K562 (cell line): Measurements from ENCODE around the gene KCNH2. TPM values are rescaled to one million over a fixed set of nuclear protein-coding genes. Genes with fewer than 3 reads are reported as not detected.

Experiments
- BRCA1 ChIP-seq, 2 experiments: fragments of 450-650 bp in 1 of 2; sonication (generic) in 1 of 2; formaldehyde crosslinking in 1 of 2; IDR thresholded peaks; 2 replicates each; pipeline versions ENCODE4 v1.5.0 to v1.6.1; 2017 to 2020; ENCODE audit warnings: mild to moderate bottlenecking in 1 of 2, missing genetic modification reagents in 1 of 2
- CTCFL ChIP-seq: IDR thresholded peaks from 2 replicates; pipeline ENCODE4 v1.6.1; 2011; ENCODE audit warnings: borderline replicate concordance, low read depth, mild to moderate bottlenecking, moderate library complexity, low read length; ENCODE audit not compliant: insufficient read depth, poor library complexity, severe bottlenecking
- DACH1 ChIP-seq: fragments of 450-650 bp; IDR thresholded peaks from 2 replicates; pipeline ENCODE4 v1.6.1; 2018; ENCODE audit not compliant: partially characterized antibody
- DIDO1 ChIP-seq: fragments of 450-650 bp; IDR thresholded peaks from 2 replicates; pipeline ENCODE4 v1.6.1; 2016; ENCODE audit warnings: low read depth, missing biosample characterization, missing genetic modification characterization
- EZH2 ChIP-seq: IDR thresholded peaks from 2 replicates; pipeline ENCODE4 v1.6.1; 2012; ENCODE audit warnings: low read depth, mild to moderate bottlenecking, inconsistent platforms, low read length, borderline replicate concordance
- FOXJ2 ChIP-seq: fragments of 200-800 bp; sonication (Bioruptor generic); IDR thresholded peaks from 2 replicates; pipeline ENCODE4 v1.6.1; 2016; ENCODE audit warnings: missing genetic modification characterization, missing compliant biosample characterization
- NFRKB ChIP-seq: fragments of 450-650 bp; IDR thresholded peaks from 2 replicates; pipeline ENCODE4 v1.6.1; 2016; ENCODE audit warnings: low read depth
- NRF1 ChIP-seq, 2 experiments: fragments of 450-650 bp; IDR thresholded peaks in 1 of 2; conservative IDR thresholded peaks in 1 of 2; 2 replicates each; pipeline ENCODE4 v1.6.1; 2014; ENCODE audit warnings: mild to moderate bottlenecking in 2 of 2
- PTBP1 ChIP-seq: fragments of 200-400 bp; formaldehyde crosslinking; IDR thresholded peaks from 2 replicates; pipeline ENCODE4 v1.6.1; 2017; ENCODE audit warnings: low read depth, low read length
- RBFOX2 ChIP-seq: fragments of 200-400 bp; formaldehyde crosslinking; IDR thresholded peaks from 2 replicates; pipeline ENCODE4 v1.6.1; 2017; ENCODE audit warnings: low read depth, mild to moderate bottlenecking, low read length, moderate library complexity
- RBM34 ChIP-seq: fragments of 200-400 bp; formaldehyde crosslinking; IDR thresholded peaks from 2 replicates; pipeline ENCODE4 v1.6.1; 2018; ENCODE audit warnings: low read length, borderline replicate concordance; ENCODE audit not compliant: insufficient read depth
- SMAD1 ChIP-seq: fragments of 150-350 bp; IDR thresholded peaks from 2 replicates; pipeline ENCODE4 v1.6.1; 2014; ENCODE audit warnings: low read length, low read depth; ENCODE audit not compliant: partially characterized antibody
- TAF9B ChIP-seq: fragments of 450-650 bp; IDR thresholded peaks from 2 replicates; pipeline ENCODE4 v1.6.1; 2018; ENCODE audit warnings: mild to moderate bottlenecking; ENCODE audit not compliant: partially characterized antibody
- ZC3H11A ChIP-seq: IDR thresholded peaks from 2 replicates; pipeline ENCODE4 v1.6.1; 2012; ENCODE audit warnings: low read depth, low read length, improper control_type of control experiment
- ZNF444 ChIP-seq: fragments of 250-450 bp; sonication (Bioruptor Pico); IDR thresholded peaks from 2 replicates; pipeline ENCODE4 v1.4.0; 2020; ENCODE audit warnings: mild to moderate bottlenecking, moderate library complexity
- ZNF583 ChIP-seq: fragments of 250-450 bp; sonication (Bioruptor Pico); IDR thresholded peaks from 2 replicates; pipeline ENCODE4 v1.4.0; 2020
- polyA plus RNA-seq, 8 experiments: library from polyadenylated mRNA; depleted of rRNA in 4 of 8; stranded (reverse) in 5 of 8; unstranded in 3 of 8; fragments of >200 nt; fragmentation: Nextera tagmentation in 2 of 8; fragmentation: Illumina TruSeq in 1 of 8; extraction: Ambion mirVana in 2 of 8; extraction: Trizol in 1 of 8; gene quantifications; 2 replicates each; pipeline versions ENCODE4 v1.2.1 to v1.2.3, GENCODE V29; 2011 to 2014; ENCODE audit warnings: inconsistent platforms in 1 of 8, missing spikeins in 1 of 8
- total RNA-seq, 7 experiments: library from RNA; depleted of rRNA in 6 of 7; stranded (reverse); fragments of >200 nt in 6 of 7; fragmentation: Illumina TruSeq in 2 of 7; extraction: Trizol in 2 of 7; gene quantifications; 2 replicates each; pipeline versions ENCODE4 v1.2.1 to v1.2.3, GENCODE V29; 2011 to 2021; ENCODE audit warnings: low replicate concordance in 1 of 7
- TF ChIP-seq, protein P1 (sequence below): sonication (generic); formaldehyde crosslinking; IDR thresholded peaks from 2 replicates; pipeline ENCODE4 v1.8.0; 2022; ENCODE audit warnings: mild to moderate bottlenecking, missing genetic modification reagents
- TF ChIP-seq, protein P2 (sequence below): sonication (generic); formaldehyde crosslinking; IDR thresholded peaks from 2 replicates; pipeline ENCODE4 v1.8.0; 2022; ENCODE audit warnings: mild to moderate bottlenecking, missing genetic modification reagents
- TF ChIP-seq, protein P3 (sequence below): fragments of 250-450 bp; sonication (Bioruptor Pico); IDR thresholded peaks from 2 replicates; pipeline ENCODE4 v1.8.0; 2022; ENCODE audit warnings: inconsistent platforms
- TF ChIP-seq, protein P4 (sequence below): fragments of 250-450 bp; sonication (Bioruptor Pico); IDR thresholded peaks from 2 replicates; pipeline ENCODE4 v1.5.1; 2021; ENCODE audit warnings: mild to moderate bottlenecking

KCNH2 gene
- total and polyA plus RNA-seq, 9 of the 15 experiments (the other 6 are each of a cell fraction or from before 2014, with no cell fraction given): 18.1 to 368 (median 218) TPM

DNA sequence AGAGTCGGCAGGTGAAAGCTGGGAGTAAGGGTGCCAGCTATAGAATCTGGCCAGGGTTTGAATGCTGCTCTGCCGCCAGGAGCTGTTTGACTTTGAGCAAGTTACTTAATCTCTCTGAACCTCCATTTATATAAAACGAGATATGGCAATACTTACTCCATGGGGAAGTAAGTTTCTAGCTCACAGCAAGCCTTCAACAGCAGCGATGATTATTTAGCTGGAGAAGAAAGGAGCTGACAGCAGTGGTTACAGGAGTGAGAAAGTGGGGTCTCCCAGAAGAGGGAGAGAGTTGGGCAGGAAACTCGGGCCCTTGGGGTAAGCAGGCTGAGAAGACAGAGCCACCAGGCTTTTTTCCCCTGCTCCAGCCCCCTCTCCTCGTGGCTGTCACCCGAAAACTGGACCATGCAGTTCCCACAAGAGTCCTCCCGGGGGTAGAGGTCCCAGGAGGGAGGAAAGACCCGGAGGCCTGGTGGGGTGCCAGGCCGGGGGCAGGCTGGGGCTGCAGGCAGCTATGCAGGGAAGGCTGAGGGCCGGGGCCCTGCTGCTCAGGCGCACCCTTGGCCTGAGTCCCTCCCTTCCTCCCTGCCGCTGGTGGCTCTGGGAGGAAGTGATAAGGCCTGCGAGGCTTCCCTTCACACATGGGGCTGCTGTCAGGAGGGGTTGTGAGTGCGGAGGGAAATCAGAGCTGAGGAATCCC is 16.2 kb upstream of the KCNH2 start (continued):
- TF ChIP-seq DACH1: peak; percentile 73
- peak; percentile 68 for TF ChIP-seq NFRKB
- TF ChIP-seq PTBP1: 0 out of 2 replicates have a peak, but pooled peaks have one; percentile 65
- no peak; the same call in 1 of the 2 replicates for TF ChIP-seq ZNF583 (CRISPR knock-in tag)
- no peak for TF ChIP-seq DIDO1 (tag)
- TF ChIP-seq, protein P1, sequence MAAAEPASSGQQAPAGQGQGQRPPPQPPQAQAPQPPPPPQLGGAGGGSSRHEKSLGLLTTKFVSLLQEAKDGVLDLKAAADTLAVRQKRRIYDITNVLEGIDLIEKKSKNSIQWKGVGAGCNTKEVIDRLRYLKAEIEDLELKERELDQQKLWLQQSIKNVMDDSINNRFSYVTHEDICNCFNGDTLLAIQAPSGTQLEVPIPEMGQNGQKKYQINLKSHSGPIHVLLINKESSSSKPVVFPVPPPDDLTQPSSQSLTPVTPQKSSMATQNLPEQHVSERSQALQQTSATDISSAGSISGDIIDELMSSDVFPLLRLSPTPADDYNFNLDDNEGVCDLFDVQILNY (CRISPR knock-in tag): no peak
- TF ChIP-seq CTCFL: no peak
- no peak for TF ChIP-seq ZNF444 (CRISPR knock-in tag)
- TF ChIP-seq FOXJ2 (tag): no peak
- TF ChIP-seq, protein P2, sequence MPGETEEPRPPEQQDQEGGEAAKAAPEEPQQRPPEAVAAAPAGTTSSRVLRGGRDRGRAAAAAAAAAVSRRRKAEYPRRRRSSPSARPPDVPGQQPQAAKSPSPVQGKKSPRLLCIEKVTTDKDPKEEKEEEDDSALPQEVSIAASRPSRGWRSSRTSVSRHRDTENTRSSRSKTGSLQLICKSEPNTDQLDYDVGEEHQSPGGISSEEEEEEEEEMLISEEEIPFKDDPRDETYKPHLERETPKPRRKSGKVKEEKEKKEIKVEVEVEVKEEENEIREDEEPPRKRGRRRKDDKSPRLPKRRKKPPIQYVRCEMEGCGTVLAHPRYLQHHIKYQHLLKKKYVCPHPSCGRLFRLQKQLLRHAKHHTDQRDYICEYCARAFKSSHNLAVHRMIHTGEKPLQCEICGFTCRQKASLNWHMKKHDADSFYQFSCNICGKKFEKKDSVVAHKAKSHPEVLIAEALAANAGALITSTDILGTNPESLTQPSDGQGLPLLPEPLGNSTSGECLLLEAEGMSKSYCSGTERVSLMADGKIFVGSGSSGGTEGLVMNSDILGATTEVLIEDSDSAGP (CRISPR knock-in tag): no peak
- TF ChIP-seq, protein P3, sequence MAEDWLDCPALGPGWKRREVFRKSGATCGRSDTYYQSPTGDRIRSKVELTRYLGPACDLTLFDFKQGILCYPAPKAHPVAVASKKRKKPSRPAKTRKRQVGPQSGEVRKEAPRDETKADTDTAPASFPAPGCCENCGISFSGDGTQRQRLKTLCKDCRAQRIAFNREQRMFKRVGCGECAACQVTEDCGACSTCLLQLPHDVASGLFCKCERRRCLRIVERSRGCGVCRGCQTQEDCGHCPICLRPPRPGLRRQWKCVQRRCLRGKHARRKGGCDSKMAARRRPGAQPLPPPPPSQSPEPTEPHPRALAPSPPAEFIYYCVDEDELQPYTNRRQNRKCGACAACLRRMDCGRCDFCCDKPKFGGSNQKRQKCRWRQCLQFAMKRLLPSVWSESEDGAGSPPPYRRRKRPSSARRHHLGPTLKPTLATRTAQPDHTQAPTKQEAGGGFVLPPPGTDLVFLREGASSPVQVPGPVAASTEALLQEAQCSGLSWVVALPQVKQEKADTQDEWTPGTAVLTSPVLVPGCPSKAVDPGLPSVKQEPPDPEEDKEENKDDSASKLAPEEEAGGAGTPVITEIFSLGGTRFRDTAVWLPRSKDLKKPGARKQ (CRISPR knock-in tag): no peak
- peak; percentile 72 for TF ChIP-seq RBFOX2
- TF ChIP-seq RBM34: no peak
- TF ChIP-seq BRCA1 (IDR thresholded peaks at IDR 0.05): no peak
- TF ChIP-seq BRCA1 (CRISPR knock-in tag; IDR thresholded peaks at IDR 0.05): no peak
- TF ChIP-seq TAF9B: no peak
- TF ChIP-seq SMAD1: peak; percentile 89
- TF ChIP-seq NRF1 (conservative IDR thresholded peaks at IDR 0.05 in 1 of 2, IDR thresholded peaks at IDR 0.05 in 1 of 2): peak; percentile 87 to 89
- no peak for TF ChIP-seq EZH2
- TF ChIP-seq, protein P4, sequence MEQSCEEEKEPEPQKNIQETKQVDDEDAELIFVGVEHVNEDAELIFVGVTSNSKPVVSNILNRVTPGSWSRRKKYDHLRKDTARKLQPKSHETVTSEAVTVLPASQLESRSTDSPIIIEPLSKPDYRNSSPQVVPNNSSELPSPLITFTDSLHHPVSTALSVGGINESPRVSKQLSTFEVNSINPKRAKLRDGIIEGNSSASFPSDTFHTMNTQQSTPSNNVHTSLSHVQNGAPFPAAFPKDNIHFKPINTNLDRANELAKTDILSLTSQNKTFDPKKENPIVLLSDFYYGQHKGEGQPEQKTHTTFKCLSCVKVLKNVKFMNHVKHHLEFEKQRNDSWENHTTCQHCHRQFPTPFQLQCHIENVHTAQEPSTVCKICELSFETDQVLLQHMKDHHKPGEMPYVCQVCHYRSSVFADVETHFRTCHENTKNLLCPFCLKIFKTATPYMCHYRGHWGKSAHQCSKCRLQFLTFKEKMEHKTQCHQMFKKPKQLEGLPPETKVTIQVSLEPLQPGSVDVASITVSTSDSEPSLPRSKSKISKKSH: no peak
- TF ChIP-seq ZC3H11A: no peak
